IMR-90 (cell line): ENCODE data around the gene CEP126. TPM values are rescaled to one million over a fixed set of nuclear protein-coding genes. Genes with fewer than 3 reads are reported as not detected.

Experiments
- ATAC-seq: fragments of 200-7000 bp; cut with Tn5 transposase; 2 replicates; pipeline ENCODE4 v1.9.1; 2020; ENCODE audit warnings: low read depth, mild to moderate bottlenecking, moderate library complexity
- BruUV-seq: library from RNA; stranded (reverse); fragments of 400-500 nt; replicated peaks from 2 replicates; lab custom pipeline; 2021; lab: Mats Ljungman, UMichigan
- CTCF ChIA-PET: fragments of 300-600 bp; formaldehyde crosslinking; extraction: SDS; loops from one replicate; lab custom pipeline; 2021; ENCODE audit warnings: antibody characterized with exemption; lab: Yijun Ruan, JAX
- POLR2A ChIA-PET: fragments of 300-600 bp; sonication (Branson Sonifier 250); formaldehyde crosslinking; loops from one replicate; lab custom pipeline; 2022; ENCODE audit warnings: antibody characterized with exemption; ENCODE audit not compliant: unreplicated experiment; lab: Charles Lee
- DNase-seq: peaks from one replicate; pipeline ENCODE4 v3.0.0; 2013
- H2AFZ ChIP-seq: replicated peaks from 2 replicates; pipeline ENCODE3; 2013; ENCODE audit warnings: low read length, mild to moderate bottlenecking; ENCODE audit not compliant: poor library complexity
- H2AK5ac ChIP-seq: 2 replicates; pipeline ENCODE4 v1.6.1; 2013; ENCODE audit warnings: low read depth, low read length, inconsistent platforms
- H2AK9ac ChIP-seq: replicated peaks from 2 replicates; pipeline ENCODE3; 2013; ENCODE audit warnings: mild to moderate bottlenecking, low read depth, low read length, moderate library complexity; ENCODE audit not compliant: poor library complexity
- H2BK120ac ChIP-seq: 2 replicates; pipeline ENCODE4 v1.6.1; 2013; ENCODE audit warnings: low read depth, low read length, inconsistent platforms
- H2BK15ac ChIP-seq: 3 replicates; pipeline ENCODE4 v1.6.1; 2013; ENCODE audit warnings: low read depth, low read length, inconsistent platforms
- H2BK20ac ChIP-seq: 2 replicates; pipeline ENCODE4 v1.6.1; 2013; ENCODE audit warnings: low read depth, mild to moderate bottlenecking, inconsistent platforms, low read length, moderate library complexity
- H2BK5ac ChIP-seq: 2 replicates; pipeline ENCODE4 v1.6.1; 2013; ENCODE audit warnings: mild to moderate bottlenecking, low read depth, low read length, inconsistent platforms; ENCODE audit not compliant: poor library complexity, severe bottlenecking
- H3K14ac ChIP-seq: replicated peaks from 2 replicates; pipeline ENCODE4 v1.6.1; 2013; ENCODE audit warnings: low read depth, low read length, inconsistent platforms
- H3K18ac ChIP-seq: 2 replicates; pipeline ENCODE4 v1.6.1; 2013; ENCODE audit warnings: low read depth, low read length, control low read depth
- H3K23ac ChIP-seq: 2 replicates; pipeline ENCODE4 v1.6.1; 2013; ENCODE audit warnings: low read depth, low read length, inconsistent platforms
- H3K27ac ChIP-seq: 2 replicates; pipeline ENCODE4 v1.5.1; 2013; ENCODE audit warnings: mild to moderate bottlenecking, control low read depth, low read length; ENCODE audit not compliant: insufficient read depth
- H3K27me3 ChIP-seq: 2 replicates; pipeline ENCODE4 v1.6.1; 2013; ENCODE audit warnings: low read length; ENCODE audit not compliant: control insufficient read depth, insufficient read depth
- H3K36me3 ChIP-seq: 2 replicates; pipeline ENCODE4 v1.6.1; 2013; ENCODE audit warnings: low read length, mixed read lengths; ENCODE audit not compliant: control insufficient read depth, insufficient read depth
- H3K4ac ChIP-seq: 2 replicates; pipeline ENCODE4 v1.6.1; 2013; ENCODE audit warnings: low read depth, low read length, inconsistent platforms
- H3K4me1 ChIP-seq: 2 replicates; pipeline ENCODE4 v1.6.1; 2013; ENCODE audit warnings: low read length, mixed read lengths; ENCODE audit not compliant: control insufficient read depth, insufficient read depth
- H3K4me2 ChIP-seq: 2 replicates; pipeline ENCODE4 v1.6.1; 2013; ENCODE audit warnings: low read depth, mild to moderate bottlenecking, control low read depth, low read length, moderate library complexity
- H3K4me3 ChIP-seq: 2 replicates; pipeline ENCODE4 v1.5.1; 2013; ENCODE audit warnings: low read depth, mild to moderate bottlenecking, control low read depth, low read length, moderate library complexity; ENCODE audit not compliant: insufficient read depth
- H3K56ac ChIP-seq: 2 replicates; pipeline ENCODE4 v1.6.1; 2013; ENCODE audit warnings: low read length, inconsistent platforms; ENCODE audit not compliant: insufficient read depth; ENCODE audit errors: extremely low read depth
- H3K79me1 ChIP-seq, 2 experiments: 2 replicates each; pipeline ENCODE4 v1.6.1; 2013; ENCODE audit warnings: low read length in 2 of 2, inconsistent platforms in 1 of 2, low read depth in 1 of 2
- H3K9ac ChIP-seq: 2 replicates; pipeline ENCODE4 v1.6.1; 2013; ENCODE audit warnings: low read depth, low read length, control low read depth
- H3K9me1 ChIP-seq: 2 replicates; pipeline ENCODE4 v1.6.1; 2013; ENCODE audit warnings: low read length, inconsistent platforms; ENCODE audit not compliant: insufficient read depth
- H3K9me3 ChIP-seq: 2 replicates; pipeline ENCODE4 v1.6.1; 2013; ENCODE audit warnings: low read length; ENCODE audit not compliant: control insufficient read depth, insufficient read depth
- H4K20me1 ChIP-seq: 2 replicates; pipeline ENCODE4 v1.6.1; 2013; ENCODE audit warnings: low read length, inconsistent platforms; ENCODE audit not compliant: insufficient read depth
- H4K5ac ChIP-seq: 2 replicates; pipeline ENCODE4 v1.6.1; 2013; ENCODE audit warnings: mild to moderate bottlenecking, low read depth, low read length, control low read depth
- H4K8ac ChIP-seq, 2 experiments: 2 replicates each; pipeline ENCODE4 v1.6.1; 2013; ENCODE audit warnings: low read depth in 2 of 2, low read length in 2 of 2, control low read depth in 1 of 2, inconsistent platforms in 1 of 2
- H4K91ac ChIP-seq: 2 replicates; pipeline ENCODE4 v1.6.1; 2013; ENCODE audit warnings: low read depth, low read length, inconsistent platforms; ENCODE audit not compliant: insufficient read depth
- BHLHE40 ChIP-seq: fragments of 150-350 bp; IDR thresholded peaks from 2 replicates; pipeline ENCODE4 v1.6.1; 2016; ENCODE audit warnings: mild to moderate bottlenecking, low read depth, low read length
- CEBPB ChIP-seq: IDR thresholded peaks from 2 replicates; pipeline ENCODE4 v1.6.1; 2012; ENCODE audit warnings: low read depth, low read length, improper control_type of control experiment
- CHD1 ChIP-seq: IDR thresholded peaks from 2 replicates; pipeline ENCODE4 v1.6.1; 2012; ENCODE audit warnings: low read depth, low read length, improper control_type of control experiment
- CTCF ChIP-seq: conservative IDR thresholded peaks from 2 replicates; pipeline ENCODE4 v1.5.1; 2012; ENCODE audit warnings: mild to moderate bottlenecking, low read depth, low read length, improper control_type of control experiment
- MAFK ChIP-seq: IDR thresholded peaks from 2 replicates; pipeline ENCODE4 v1.6.1; 2012; ENCODE audit warnings: low read depth, low read length, improper control_type of control experiment
- MXI1 ChIP-seq: IDR thresholded peaks from 2 replicates; pipeline ENCODE4 v1.6.1; 2012; ENCODE audit warnings: low read depth, mild to moderate bottlenecking, low read length, moderate library complexity, borderline replicate concordance
- POLR2A ChIP-seq: IDR thresholded peaks from 2 replicates; pipeline ENCODE4 v1.6.1; 2012; ENCODE audit warnings: mild to moderate bottlenecking, low read depth, low read length
- USF2 ChIP-seq: fragments of 150-350 bp; IDR thresholded peaks from 2 replicates; pipeline ENCODE4 v1.6.1; 2017; ENCODE audit warnings: mild to moderate bottlenecking, antibody characterized with exemption, low read length, low read depth
- WGBS, 2 experiments: methylation state at CpG; one replicate each; pipeline versions ENCODE4 v1.1.5 to v1.1.7; 2013; ENCODE audit warnings: missing lambda C conversion rate in 2 of 2; ENCODE audit not compliant: insufficient read length in 1 of 2; ENCODE audit errors: extremely low coverage in 2 of 2; 5-methylcytosine and 5-hydroxymethylcytosine counted together
- dilution Hi-C: fragments of 300-500 bp; cut with HindIII; formaldehyde crosslinking; loops from one replicate; pipeline ENCODE4 v1.14.3; 2018; ENCODE audit warnings: low sequenced_read_pairs; ENCODE audit not compliant: unreplicated experiment
- in situ Hi-C: fragments of 300-500 bp; cut with MboI; formaldehyde crosslinking; loops from 3 replicates; pipeline ENCODE4 v1.14.3; 2019; ENCODE audit warnings: low sequenced_read_pairs, inconsistent platforms, mixed read lengths
- intact Hi-C: fragments of 100-400 bp; cut with micrococcal nuclease; formaldehyde crosslinking; loops from 2 replicates; pipeline ENCODE4 v1.10.0; 2022
- polyA plus RNA-seq, 3 experiments: library from polyadenylated mRNA; depleted of rRNA; stranded (reverse); fragments of >200 nt; gene quantifications; 2 replicates each; pipeline ENCODE4 v1.2.3, GENCODE V29; 2012; ENCODE audit warnings: low replicate concordance in 1 of 3
- total RNA-seq: library from RNA; depleted of rRNA; stranded (reverse); fragments of >200 nt; gene quantifications from 2 replicates; pipeline ENCODE4 v1.2.3, GENCODE V29; 2012

CEP126 gene
- total and polyA plus RNA-seq, 2 of the 4 experiments (the other 2 are of a cell fraction): 0.72 to 1.4 TPM

- no peak overlapping the region for H4K91ac ChIP-seq
- H3K9me3 ChIP-seq: no peaks in the 10 kb centered on the region
- no peak overlapping the region for H3K27ac ChIP-seq
- ChIA-PET POLR2A (no interaction called here), CTCF (no interaction called here)
- no peak overlapping the region for H3K14ac ChIP-seq
- H3K23ac ChIP-seq: no peak overlapping the region
- intact Hi-C loops (no loop called here), in situ Hi-C loops (no loop called here), dilution Hi-C loops (no loop called here)
- H3K4me1 ChIP-seq: no peaks in the 10 kb centered on the region
- WGBS, 2 experiments: no CpG with 5 or more reads among the region's 1 CpG
- no peak overlapping the region for H3K18ac ChIP-seq
- no peaks in the 10 kb centered on the region for H3K9me1 ChIP-seq
- no peaks in the 10 kb centered on the region for H3K27me3 ChIP-seq
- H3K4me2 ChIP-seq: no peak overlapping the region
- DNase-seq (no peak), ATAC-seq (no peak)
- H2AFZ ChIP-seq: no peak overlapping the region
- H4K8ac ChIP-seq: no peak overlapping the region
- H3K9ac ChIP-seq: no peak overlapping the region
- no peak overlapping the region for H3K56ac ChIP-seq
- H4K20me1 ChIP-seq: no peaks in the 10 kb centered on the region
- no TSS peak for BruUV-seq
- H2BK5ac ChIP-seq: no peak overlapping the region
- no peak overlapping the region for H2BK120ac ChIP-seq
- H3K36me3 ChIP-seq: no peaks in the 10 kb centered on the region
- H2BK15ac ChIP-seq: no peak overlapping the region
- H4K5ac ChIP-seq: no peak overlapping the region
- no peak for TF ChIP-seq MXI1
- no peak for TF ChIP-seq MAFK
- TF ChIP-seq POLR2A: no peak
- no peak for TF ChIP-seq CEBPB
- TF ChIP-seq CHD1: no peak
- no peak for TF ChIP-seq BHLHE40
- no peak for TF ChIP-seq USF2
- TF ChIP-seq CTCF: no peak
- H2BK20ac ChIP-seq: no peak overlapping the region
- H2AK5ac ChIP-seq: no peak overlapping the region
- no peak overlapping the region for H2AK9ac ChIP-seq
- H3K4ac ChIP-seq: no peak overlapping the region
- no peak overlapping the region for H3K4me3 ChIP-seq
- no peaks in the 10 kb centered on the region for H3K79me1 ChIP-seq
These were observed 20.3 kb upstream of the CEP126 start for GRCh38 chr11:101894505-101894904.
